CD1c-positive myeloid dendritic cell (primary cell): ENCODE data around the gene PFKFB4.
A peak's percentile ranks its signal among the peaks of the same experiment; 100 is the strongest.
"Not testable (repeated sequence)": the region's sequence is repeated elsewhere in the genome, so short reads cannot be mapped to it uniquely, and the experiment has no call there.

ENCODE experiments used
- DNase-seq: peaks from one replicate; pipeline ENCODE4 v3.0.0-alpha.2; 2016; ENCODE audit errors: extremely low spot score

The PFKFB4 gene

DNA sequence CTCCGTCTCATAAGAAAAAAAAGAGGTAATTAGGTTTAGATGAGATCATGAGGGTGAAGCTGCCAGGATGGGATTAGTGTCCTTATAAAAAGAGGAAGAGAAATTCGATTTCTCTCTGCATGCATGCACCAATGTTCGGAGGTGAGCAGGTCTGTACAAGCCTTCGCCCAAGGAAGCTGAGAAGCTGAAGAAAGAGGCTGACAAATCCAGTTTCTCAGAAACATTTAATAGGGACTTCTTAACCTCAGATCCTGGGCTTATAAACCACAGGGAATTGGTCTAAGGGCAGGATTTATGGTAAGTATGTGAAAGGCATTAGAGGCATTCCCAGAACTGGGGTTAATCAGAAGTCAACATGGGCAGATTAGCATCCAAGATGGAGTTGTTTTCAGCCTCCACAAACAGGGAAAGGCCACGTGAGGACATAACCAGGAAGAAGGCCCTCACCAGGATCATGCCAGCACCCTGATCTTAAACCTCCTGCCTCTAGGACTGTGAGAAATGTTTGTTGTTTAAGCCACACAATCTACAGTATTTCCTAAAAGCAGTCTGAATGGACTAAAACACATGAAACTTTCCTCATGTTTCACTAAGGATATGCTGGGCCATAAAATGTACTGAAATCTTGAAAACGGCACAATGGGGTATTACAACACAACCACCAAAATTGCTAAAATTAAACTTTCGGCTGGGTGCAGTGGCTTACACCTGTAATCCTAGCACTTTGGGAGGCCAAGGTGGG lies 64.0 kb downstream of the PFKFB4 start:
- peak; percentile 70 for DNase-seq

DNA sequence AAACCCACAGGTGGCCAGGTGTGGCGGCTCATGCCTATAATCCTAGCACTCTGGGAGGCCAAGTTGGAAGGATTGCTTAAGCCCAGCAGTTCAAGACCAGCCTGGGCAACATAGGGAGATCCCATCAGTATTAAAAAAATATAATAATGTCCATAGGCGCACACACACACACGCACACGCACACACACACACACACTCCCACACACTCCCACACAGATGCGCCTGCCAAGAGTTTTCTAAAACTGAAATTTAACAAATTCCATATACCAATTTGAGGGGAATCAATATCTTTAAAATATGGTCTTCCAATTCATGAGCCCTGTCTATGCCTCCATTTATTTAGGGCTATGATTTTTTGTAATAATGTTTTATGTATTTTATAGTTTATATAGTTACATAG lies 69.7 kb downstream of the PFKFB4 start:
- DNase-seq: no peak

DNA sequence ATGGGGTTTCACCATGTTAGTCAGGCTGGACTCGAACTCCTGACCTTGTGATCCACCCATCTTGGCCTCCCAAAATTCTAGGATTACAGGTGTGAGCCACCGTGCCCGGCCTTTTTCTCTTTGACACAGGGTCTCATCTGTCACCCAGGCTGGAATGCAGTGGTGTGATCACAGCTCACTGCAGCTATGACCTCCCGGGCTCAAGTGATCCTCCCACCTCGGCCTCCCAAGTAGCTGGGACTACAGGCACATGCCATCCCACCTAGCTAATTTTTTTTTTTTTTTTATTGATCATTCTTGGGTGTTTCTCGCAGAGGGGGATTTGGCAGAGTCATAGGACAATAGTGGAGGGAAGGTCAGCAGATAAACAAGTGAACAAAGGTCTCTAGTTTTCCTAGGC lies 73.8 kb downstream of the PFKFB4 start:
- not testable (repeated sequence) for DNase-seq

DNA sequence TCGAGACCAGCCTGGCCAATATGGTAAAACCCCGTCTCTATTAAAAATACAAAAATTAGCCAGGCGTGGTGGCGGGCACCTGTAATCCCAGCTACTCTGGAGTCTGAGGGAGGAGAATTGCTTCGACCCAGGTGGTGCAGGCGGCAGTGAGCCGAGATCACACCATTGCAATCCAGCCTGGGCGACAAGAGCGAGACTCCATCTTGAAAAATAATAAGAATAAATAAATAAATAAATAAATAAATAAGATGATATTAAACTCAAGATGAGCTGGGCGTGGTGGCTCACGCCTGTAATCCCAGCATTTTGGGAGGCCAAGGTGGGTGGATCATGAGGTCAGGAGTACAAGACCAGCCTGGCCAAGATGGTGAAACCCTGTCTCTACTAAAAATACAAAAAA lies 75.7 kb downstream of the PFKFB4 start:
- DNase-seq: not testable (repeated sequence)

DNA sequence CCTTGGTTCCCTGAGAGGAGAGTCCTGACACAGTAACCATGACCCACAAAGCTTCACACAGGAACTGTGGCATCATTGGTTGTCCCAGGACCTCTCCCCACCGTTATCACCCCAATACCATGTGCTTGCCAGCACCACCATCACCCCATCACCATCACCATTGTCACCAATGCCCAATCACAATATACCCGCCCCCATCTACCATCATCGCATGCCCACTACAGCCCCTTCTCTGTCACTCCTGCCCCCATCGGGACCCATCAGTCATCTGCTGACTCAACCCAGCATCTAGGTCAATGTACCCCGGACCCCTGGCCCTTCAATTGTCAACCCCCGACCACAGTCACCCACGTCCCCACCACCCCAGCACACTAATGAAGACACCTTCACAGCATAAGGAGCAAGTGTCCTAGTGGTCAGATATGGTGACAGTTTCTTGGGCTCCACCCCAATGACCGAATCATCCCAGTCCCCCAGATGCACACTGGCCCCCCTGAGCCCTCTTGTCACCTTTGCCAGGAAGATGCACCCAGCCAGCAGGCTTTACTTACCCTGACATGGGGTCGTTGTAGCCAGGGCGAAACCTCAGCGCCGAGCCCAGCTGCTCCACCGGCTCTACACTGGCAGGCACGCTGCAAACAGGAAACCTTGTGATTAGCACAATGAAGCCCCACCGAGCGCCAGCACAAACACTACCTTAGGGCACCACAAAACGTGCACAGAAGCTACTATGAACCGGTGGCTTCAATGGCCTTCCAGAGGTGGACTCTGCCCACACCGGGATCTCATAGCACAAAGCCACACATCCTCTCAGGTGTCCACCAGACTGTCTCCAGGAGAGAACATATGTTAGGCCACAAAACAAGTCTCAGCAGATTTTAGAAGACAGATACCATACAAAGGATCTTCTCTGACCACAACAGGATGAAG lies 77.7 kb downstream of the PFKFB4 start:
- peak; percentile 13 for DNase-seq

DNA sequence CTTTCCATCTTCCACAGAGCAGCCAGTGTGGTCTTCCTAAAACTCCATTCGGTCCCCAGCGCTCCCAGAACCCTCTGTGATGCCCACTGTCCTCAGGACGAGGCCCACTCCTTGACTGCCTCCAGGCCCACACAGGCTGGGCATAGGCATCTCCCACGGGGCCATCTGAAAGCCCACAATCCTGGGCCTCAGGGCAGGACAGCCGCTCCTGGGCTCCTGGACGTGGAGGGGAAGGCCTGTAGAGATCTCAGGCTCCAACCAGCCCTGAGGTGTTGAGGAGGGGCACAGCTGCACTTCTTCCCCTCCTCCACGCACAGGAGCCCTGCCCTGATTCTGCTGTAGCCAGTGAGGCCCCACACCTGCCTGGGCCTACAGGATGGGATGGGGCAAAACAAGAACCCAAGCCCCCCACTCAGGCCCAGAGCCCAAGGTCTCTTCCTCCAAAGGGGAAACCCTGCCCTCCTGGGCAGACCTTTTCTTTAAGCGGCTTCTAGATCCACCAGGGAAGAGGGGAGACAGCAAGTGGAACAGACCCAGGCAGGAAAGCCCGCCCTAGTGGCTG lies 78.6 kb downstream of the PFKFB4 start:
- no peak for DNase-seq

DNA sequence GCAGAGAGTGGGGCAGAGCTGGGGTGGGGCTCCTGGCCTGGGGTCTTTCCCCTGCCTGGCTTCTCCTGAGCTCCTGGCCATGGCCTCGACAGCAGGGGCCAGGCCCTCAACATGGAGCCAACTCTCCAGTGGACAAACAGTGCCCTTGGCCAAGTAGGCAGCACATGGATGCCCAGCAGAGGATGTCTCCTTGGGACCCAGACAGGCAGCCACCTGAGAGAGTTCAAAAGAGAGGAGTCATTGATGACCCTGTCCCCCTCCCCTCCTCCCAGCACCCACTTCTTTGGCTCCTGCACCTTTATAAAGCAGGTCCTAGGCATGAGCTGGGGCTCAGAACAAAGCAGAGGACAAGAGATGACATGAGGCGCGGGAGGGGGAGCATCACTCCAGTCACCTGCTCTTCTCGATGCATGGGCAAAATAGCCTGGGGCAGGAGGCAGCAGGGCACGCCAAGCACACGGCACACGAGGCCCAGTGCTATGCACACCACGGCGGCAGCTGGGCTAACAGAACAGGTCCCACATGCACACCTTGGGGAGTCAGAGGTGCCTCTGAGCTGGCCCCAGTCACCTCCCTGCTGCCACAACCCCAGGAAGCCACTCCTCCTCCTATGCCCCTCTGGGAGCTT lies 80.1 kb downstream of the PFKFB4 start:
- no peak for DNase-seq

DNA sequence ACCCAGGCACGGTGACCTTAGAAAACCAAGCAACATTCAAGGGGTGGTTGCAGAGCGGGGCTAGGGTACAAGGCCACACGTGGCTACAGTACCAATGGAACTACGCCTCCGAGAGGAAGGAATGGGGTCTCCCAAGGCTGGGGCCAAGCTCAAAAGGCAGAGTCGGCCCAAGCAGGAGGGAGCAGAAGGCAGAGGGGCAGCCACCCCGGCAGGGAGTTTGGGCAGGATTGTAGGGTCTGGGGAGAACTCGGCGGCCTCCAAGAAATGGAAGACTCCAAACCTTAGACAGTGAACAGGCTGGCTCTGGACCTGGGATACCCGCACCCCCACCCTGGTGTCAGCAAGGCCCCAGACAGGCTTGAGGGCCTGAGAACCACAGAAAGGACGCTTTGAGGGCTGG lies 81.4 kb downstream of the PFKFB4 start:
- no peak for DNase-seq

DNA sequence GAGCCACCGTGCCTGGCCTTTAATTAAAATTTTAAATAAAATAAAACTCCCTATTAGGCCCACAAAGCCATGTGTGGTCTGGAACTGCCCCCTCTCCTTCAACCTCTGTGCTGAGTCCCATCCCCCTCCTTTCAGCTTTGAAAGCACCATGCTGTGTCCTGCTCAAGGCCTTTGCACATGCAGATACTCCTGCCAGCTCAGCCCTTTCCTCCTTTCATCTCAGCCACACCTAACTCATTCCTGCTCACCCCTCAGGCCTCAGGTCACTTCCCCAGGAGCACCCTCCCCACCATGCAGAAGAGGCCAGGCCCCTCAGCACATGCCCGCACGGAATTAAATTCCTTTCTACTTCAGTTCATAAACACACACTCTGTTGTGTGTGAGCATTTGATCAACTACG lies 82.0 kb downstream of the PFKFB4 start:
- DNase-seq: no peak

DNA sequence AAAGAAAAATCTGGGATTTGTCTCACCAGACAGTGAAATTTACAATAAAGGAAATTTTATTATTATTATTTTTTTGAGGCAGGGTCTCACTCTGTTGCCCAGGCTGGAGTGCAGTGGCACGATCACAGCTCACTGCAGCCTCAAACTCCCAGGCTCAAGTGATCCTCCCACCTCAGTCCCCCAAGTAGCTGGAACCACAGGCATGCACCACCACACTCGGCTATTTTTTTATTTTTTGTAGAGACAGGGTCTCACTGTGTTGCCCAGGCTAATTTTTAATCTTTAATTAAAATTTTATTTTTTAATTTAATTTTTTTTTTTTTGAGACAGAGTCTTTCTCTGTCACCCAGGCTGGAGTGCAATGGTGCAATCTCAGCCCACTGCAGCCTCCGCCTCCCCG lies 82.6 kb downstream of the PFKFB4 start:
- DNase-seq: not testable (repeated sequence)

DNA sequence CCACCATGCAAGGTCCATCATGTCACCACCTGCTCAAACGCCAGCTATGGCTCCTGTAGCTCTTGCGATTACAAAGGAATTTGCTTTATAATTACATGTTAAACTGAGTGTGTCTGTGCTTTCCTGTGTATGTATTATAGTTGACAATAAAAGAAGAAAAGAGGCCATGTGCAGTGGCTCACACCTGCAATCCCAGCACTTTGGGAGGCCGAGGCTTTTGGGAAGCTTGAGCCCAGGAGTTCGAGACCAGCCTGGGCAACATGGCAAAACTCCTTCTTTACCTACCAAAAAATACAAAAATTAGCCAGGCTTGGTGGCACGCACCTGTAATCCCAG lies 83.0 kb downstream of the PFKFB4 start:
- no peak for DNase-seq

DNA sequence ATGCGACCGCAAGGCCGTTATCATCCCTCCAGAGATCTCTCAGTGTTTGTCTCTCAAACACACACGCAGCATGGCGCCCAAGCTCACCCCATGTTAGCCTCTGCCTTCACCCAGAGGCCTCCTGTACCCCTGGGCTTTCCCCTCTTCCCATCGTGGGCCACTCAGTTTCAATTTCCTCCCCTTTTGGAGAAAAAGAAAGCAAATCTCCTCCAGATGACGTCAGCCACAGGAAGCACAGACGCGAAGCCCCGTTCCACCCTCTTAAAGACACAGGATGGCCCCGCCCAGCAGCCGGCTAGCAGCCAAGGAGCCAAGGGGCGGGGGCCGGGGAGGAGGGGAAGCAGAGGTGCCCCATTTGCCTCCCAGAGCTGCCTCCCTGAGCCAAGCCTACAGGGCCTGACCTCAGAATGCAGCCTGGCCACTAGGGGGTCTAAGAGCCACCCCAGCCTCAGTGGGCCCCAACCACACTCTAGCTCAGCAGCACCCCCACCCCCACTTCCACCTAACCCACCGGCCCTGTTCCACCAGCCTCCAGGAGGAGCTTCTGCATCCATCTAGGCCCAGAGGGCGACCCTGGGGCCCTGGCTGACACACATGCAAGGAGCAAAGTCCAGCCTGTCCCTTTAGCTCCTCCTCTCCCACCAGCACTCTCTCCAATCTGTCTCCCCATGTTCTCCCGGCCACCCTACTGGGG lies 83.5 kb downstream of the PFKFB4 start:
- peak; percentile 96 for DNase-seq

DNA sequence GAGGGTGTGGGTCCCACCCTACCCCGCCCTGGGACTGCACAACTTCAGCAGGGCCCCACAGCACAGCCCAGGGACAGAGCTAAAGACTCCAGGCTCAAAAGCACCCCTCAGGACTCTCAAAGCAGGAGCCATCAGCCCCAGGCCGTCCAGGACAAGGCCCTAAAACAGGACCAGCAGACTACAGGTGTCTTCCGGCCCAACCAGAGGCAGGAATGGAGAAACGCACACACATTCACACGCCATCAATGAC lies 84.0 kb downstream of the PFKFB4 start:
- DNase-seq: no peak

DNA sequence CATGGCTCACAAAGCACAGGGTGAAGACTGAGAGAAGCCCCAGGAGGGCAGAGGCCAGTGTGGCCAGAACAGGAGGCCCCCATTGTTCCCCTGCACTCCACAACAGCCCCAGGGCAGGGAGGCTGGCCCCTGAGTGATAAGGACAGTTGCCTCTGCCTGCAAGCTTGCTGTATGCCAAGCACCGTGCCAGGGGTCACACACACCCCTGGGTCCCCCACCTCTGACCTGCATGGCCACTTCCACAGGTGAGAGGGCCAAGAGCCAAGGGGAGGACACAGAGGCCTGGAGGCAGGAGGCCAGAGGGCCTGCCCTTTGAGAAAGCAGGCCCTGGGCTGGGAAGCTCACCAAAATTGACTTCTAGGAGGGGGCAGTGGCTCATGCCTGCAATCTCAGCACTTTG lies 86.3 kb downstream of the PFKFB4 start:
- DNase-seq: no peak

DNA sequence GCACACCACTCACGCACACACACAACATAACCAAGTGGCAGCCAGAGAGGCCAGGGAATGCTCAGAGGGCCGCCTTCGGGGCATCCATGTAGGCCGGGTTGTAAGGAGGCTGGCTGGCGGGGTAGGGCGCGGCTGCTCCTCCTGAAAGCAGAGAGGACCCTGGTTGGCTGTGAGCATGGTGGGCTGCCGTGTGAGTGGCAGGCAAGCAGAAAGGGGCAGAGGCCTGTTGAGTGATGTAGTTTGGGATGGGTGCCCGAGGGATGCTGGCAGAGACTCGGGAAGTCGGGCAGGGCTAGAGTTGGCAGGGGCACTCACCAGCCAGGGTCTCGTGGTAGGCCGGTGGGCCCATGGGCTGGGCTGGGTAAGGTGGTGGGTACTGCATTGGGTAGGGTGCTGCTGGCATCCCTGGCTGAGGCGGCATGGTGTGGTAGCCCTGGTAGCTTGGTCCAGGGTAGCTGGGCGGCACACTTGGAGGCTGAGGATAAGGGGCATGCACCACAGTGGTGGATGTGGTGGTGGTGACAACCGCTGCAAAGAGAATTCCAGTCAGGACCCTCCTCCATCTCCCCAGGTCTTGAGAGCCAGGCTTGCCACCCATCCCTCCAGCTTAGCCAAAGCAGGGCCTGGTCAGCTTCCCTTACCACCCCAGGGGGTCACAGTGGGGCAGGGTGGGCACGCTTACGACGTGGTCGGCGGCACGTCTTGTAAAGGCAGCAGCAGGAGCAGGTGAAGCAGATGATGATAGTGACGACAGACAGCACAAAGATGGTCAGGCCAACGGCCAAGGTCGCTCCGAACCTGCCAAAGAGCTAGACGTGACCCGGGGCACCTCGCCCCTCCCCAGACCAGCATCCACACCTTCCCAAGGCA lies 87.3 kb downstream of the PFKFB4 start:
- no peak for DNase-seq

DNA sequence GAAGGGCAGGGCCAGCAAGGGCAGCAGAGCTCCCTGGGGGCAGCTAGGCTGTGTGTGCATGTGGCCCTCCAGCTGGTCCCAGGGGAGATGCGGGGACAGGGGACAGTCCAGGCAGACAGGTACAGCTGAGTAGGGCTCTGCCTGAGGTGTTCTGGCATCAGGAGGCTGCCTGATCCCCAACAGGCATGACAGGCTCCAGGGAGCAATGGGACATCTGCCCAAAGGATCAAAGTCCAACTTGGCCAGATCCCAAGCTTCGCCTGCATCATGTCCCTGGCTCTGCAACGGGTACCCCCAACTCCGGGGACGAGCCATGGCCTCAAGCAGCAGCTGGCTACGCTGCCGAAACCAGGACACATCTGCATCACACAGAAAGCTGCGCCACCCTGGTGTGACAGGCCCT lies 88.3 kb downstream of the PFKFB4 start:
- DNase-seq: no peak
